ENCODE data around the gene RFX2. TPM values are rescaled to one million over a fixed set of nuclear protein-coding genes. Genes with fewer than 3 reads are reported as not detected.

Gene RFX2
- total RNA-seq, 1 experiment from 2014 or later, result 2.9 TPM

DNA sequence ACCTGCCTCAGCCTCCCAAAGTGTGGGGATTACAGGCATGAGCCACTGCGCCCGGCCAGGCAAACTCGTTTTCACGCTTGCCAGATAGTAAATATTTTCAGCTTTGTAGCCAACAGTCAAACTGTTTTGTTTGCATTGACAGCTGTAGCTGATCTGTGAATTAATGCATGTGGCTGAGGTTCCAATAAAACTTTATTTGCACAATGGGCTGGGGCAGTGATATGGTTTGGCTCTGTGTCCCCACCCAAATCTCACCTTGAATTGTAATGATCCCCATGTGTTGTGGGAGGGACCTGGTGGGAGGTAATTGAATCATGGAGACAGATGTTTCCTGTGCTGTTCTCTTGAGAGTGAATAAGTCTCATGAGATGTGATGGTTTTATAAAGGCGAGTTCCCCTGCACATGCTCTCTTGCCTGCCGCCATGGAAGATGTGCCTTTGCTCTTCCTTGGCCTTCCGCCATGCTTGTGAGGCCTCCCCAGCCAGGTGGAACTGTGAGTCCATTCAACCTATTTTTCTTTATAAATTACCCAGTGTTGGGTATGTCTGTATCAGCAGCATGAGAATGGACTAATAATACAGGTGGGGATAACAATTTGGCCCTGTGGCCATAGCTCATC, 110.0 kb downstream of the RFX2 start:
- no peak for DNase-seq

DNA sequence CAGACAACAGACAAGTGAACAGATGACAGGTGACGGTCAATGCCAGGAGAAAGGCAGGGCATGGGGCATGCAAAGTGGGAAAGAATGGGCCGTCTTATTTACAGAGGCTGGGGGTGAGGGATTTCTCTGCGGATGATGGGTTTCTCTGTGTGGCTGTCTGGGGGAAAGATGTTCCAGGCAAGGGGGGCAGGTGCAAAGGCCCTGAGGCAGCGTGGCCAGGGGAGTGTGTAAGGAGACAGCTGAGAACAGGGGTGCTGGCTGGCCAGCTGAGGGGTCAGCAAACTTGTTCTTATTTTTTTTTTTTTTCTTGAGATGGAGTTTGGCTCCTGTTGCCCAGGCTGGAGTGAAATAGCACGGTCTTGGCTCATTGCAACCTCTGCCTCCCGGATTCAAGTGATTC, 110.6 kb downstream of the RFX2 start:
- Histone ChIP-seq H3K4me3 (ENCODE audit: insufficient read depth, low read depth, low read length) (no peak overlapping the region), H3K36me3 (replicated peaks; ENCODE audit: control insufficient read depth, insufficient read depth, low read length) (no peaks in the 10 kb centered on the region), H3K27me3 (ENCODE audit: control insufficient read depth, insufficient read depth, low read length) (no peaks in the 10 kb centered on the region)
- DNase-seq, result no peak

More for the DNA sequence above, 110.0 kb downstream of the RFX2 start:
- Histone ChIP-seq H3K36me3 (replicated peaks; ENCODE audit: control insufficient read depth, insufficient read depth, low read length) (no peaks in the 10 kb centered on the region), H3K4me3 (ENCODE audit: insufficient read depth, low read depth, low read length) (no peak overlapping the region), H3K27me3 (ENCODE audit: control insufficient read depth, insufficient read depth, low read length) (no peaks in the 10 kb centered on the region)

DNA sequence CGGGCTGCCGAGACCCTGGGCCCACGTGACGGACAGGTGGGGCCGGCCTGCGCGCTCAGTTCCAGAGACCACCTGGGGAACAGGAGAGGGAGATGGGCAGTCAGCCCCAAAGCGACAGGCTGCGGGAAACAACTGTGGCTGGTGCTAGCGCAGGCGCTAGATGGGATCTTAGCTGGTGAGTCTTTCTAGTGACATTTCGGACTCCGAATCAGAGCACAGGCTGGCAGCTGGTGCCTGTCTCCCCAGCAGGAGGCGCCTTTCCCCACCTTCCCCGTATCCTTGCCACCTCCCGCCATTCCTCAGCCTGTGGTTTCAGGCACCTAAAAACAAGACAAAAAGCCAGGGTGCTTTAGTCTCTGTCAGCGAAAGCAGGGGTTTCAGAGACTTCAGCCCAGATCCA, 112.9 kb downstream of the RFX2 start:
- Histone ChIP-seq H3K36me3 (replicated peaks; ENCODE audit: control insufficient read depth, insufficient read depth, low read length) (no peaks in the 10 kb centered on the region), H3K27me3 (ENCODE audit: control insufficient read depth, insufficient read depth, low read length) (no peaks in the 10 kb centered on the region), H3K4me3 (ENCODE audit: insufficient read depth, low read depth, low read length) (no peak overlapping the region)
- peak; percentile 83 for DNase-seq

DNA sequence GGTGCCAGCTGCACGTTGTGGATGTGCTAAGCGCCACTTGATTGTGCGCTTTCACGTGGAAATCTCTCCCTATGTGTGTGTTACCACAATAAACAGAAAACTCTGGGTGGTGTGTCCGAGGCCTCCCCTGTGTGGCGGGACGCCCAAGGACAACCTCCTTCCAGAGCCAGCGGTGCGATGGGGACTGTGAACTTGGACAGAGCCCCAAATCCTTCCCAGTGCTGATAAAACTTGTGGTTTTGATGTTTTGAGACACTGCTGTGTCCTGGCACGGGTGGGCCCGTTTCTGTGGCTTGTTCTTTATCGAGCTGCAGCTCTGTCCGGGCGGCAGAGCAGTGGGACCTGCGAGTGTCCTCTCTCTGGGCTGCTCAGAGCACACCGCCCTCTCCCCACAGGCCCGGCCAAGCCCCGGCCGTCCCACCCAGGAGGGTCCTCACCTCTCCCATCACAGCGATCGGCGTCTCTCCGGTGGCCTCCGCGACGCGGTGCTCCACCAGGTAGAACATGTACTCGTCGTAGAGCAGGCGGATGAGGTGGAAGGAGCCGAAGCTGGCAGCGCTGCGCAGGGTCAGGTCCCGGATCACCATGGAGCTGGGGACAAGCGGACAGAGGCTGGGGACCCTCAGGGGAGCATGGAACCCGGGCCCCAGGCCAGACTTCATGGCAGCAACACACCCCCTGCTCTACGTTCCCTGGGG, 113.5 kb downstream of the RFX2 start:
- Histone ChIP-seq H3K4me3 (ENCODE audit: insufficient read depth, low read depth, low read length) (no peak overlapping the region), H3K36me3 (replicated peaks; ENCODE audit: control insufficient read depth, insufficient read depth, low read length) (no peaks in the 10 kb centered on the region), H3K27me3 (ENCODE audit: control insufficient read depth, insufficient read depth, low read length) (no peaks in the 10 kb centered on the region)
- DNase-seq, result no peak

DNA sequence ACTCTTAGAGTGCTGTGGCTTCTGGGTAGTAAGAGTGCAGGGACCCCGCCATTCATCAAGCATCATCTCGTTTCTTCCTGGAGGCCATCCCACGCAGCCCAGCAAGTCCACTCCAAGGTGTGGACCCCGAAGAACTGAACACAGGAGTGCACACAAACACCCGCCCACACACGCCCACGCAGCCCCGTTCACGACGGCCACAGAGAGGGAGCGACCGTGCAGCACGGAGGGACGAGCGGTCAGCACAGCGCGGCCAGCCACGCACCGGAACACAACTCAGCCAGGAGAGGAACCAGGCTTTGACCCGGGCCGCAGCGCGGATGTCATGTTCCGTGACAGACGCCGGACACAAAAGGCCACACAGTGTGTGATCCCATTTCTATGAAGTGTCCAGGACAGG, 114.2 kb downstream of the RFX2 start:
- Histone ChIP-seq H3K36me3 (replicated peaks; ENCODE audit: control insufficient read depth, insufficient read depth, low read length) (no peaks in the 10 kb centered on the region), H3K4me3 (ENCODE audit: insufficient read depth, low read depth, low read length) (no peak overlapping the region), H3K27me3 (ENCODE audit: control insufficient read depth, insufficient read depth, low read length) (no peaks in the 10 kb centered on the region)
- DNase-seq, result no peak

DNA sequence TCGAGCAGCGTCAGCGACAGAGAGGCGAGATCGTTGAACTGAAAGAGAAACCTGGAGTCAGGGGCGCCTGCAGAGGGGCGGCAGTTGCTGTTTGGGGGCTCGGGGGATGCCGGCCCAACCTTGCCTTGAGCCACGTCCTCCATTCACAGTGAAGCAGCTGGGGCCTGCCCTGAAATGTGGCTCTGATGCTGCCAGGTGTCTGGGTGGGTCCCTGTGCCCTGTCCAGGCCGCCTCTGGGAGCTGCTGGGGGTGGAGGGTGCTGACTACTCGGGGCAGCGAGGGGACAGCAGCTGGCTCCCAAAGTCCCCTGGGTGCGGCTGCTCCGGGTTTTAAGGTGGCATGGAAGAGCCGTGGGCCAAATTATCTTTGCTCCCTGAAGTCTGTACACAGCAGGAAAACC, 114.7 kb downstream of the RFX2 start:
- no peaks in the 10 kb centered on the region for H3K27me3 ChIP-seq (ENCODE audit: control insufficient read depth, insufficient read depth, low read length)
- no peak overlapping the region for H3K4me3 ChIP-seq (ENCODE audit: insufficient read depth, low read depth, low read length)
- no peaks in the 10 kb centered on the region for H3K36me3 ChIP-seq (replicated peaks; ENCODE audit: control insufficient read depth, insufficient read depth, low read length)
- no peak for DNase-seq

DNA sequence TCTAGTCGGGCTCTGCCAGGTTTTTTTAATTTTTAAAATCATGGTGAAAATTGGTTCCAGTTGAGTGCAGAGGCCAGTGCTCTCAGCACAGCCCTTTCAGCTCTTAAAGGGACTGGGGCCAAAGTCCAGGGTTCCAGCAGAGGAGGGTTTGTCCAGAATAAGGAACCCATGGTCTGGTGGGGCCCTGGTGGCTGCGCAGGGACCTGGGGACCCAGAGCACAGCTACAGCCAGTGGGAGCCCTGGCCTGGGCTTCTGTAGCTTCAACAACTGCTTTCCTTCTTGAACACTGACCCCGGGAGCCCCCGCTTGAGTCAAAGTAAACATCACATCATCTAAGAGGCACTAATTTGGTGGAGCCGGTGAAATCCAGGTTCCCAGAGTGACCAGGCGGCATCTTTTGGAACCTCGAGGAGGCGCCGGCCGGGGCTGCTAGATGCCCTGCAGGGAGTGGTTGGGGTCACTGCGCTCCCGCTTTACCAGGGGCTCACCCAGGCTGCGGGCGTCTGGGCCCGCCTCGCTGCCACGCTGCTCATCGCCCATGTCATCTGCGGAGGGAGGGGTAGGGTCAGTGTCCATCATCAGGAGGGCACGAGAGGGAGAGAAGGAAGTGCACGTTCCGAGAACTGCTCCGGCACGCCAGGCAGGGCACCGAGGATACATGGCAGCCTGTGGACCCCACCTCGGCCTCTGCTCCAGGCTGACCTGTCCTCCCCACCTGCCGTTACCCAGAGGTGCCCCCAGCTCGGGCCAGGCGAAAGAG, 115.7 kb downstream of the RFX2 start:
- Histone ChIP-seq H3K36me3 (replicated peaks; ENCODE audit: control insufficient read depth, insufficient read depth, low read length) (no peaks in the 10 kb centered on the region), H3K27me3 (ENCODE audit: control insufficient read depth, insufficient read depth, low read length) (no peaks in the 10 kb centered on the region), H3K4me3 (ENCODE audit: insufficient read depth, low read depth, low read length) (no peak overlapping the region)
- peak; percentile 46 for DNase-seq

DNA sequence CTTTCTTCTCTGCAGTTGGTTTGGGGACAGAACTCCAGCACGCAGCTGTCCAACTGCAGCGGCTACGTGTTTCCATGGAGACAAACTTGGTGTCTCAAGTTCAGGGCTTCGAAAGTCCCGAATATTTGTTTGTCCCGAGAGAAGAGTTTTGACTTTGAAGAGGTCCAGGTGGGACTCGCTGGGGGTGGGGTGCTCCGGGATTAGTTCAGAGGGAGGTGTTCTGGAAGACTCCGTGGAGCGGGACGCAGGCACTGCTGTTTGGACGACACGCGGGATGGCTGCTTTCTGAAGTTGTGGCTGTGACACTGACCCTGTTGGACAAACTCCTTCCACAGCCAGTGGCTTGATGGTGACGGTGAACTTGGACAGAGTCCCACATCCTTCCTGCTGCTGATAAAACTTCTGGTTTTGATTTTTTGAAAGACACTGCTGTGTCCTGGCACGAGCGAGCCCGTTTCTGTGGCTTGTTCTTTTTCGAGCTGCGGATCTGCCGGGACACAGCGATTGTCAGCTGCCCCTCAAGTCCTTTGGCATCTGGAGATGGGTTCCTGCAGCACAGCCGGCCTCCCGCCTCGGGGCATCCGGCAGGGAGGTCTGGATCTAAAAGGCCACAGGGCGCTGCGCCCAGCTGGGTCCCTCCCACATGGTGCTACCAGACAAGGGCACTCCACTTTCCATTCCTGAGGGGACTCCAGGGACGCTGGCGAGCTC, 116.5 kb downstream of the RFX2 start:
- peak; percentile 51 for DNase-seq
- Histone ChIP-seq H3K4me3 (ENCODE audit: insufficient read depth, low read depth, low read length) (no peak overlapping the region), H3K36me3 (replicated peaks; ENCODE audit: control insufficient read depth, insufficient read depth, low read length) (no peaks in the 10 kb centered on the region), H3K27me3 (ENCODE audit: control insufficient read depth, insufficient read depth, low read length) (no peaks in the 10 kb centered on the region)

DNA sequence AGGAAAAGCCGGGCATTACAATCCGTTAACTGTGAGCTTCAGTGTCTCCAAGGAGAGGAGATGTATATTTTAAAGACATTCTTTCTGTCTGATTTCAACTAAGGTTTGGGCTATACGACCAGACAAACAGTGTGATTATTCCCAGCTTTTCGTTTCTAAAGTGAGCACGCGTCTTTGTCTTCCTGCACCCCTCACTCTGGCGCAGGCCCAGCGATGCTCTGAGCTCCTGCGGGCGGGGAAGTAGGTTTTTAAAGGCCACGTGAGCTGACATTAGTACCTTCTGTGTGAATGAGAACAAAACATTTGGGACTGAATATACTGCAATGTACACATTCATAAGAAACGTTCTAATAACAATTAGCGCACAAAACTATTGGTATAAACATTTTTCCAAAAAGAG, 117.1 kb downstream of the RFX2 start:
- Histone ChIP-seq H3K4me3 (ENCODE audit: insufficient read depth, low read depth, low read length) (no peak overlapping the region), H3K27me3 (ENCODE audit: control insufficient read depth, insufficient read depth, low read length) (no peaks in the 10 kb centered on the region), H3K36me3 (replicated peaks; ENCODE audit: control insufficient read depth, insufficient read depth, low read length) (no peaks in the 10 kb centered on the region)
- no peak for DNase-seq

DNA sequence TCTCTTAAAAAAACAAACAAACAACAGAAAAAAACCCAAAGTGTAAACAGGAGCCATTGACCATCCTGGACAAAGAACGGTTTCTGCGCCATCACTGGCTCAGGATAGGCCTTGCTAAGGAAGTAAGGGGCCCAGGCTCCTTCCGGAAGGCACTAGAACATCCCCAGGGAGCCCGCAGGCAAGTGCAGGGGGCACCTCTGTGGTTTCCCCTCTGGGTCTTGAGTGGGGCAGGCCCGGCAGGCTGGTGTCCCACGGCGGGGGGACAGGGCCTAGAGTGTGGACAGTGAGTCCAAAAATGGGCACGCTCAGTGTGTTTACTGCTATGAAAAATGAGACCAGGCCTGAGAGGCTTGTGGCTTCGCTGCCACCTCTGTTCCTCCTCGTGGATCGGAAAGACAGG, 117.5 kb downstream of the RFX2 start:
- H3K27me3 ChIP-seq (ENCODE audit: control insufficient read depth, insufficient read depth, low read length), result no peaks in the 10 kb centered on the region
- H3K36me3 ChIP-seq (replicated peaks; ENCODE audit: control insufficient read depth, insufficient read depth, low read length), result no peaks in the 10 kb centered on the region
- no peak overlapping the region for H3K4me3 ChIP-seq (ENCODE audit: insufficient read depth, low read depth, low read length)
- no peak for DNase-seq

DNA sequence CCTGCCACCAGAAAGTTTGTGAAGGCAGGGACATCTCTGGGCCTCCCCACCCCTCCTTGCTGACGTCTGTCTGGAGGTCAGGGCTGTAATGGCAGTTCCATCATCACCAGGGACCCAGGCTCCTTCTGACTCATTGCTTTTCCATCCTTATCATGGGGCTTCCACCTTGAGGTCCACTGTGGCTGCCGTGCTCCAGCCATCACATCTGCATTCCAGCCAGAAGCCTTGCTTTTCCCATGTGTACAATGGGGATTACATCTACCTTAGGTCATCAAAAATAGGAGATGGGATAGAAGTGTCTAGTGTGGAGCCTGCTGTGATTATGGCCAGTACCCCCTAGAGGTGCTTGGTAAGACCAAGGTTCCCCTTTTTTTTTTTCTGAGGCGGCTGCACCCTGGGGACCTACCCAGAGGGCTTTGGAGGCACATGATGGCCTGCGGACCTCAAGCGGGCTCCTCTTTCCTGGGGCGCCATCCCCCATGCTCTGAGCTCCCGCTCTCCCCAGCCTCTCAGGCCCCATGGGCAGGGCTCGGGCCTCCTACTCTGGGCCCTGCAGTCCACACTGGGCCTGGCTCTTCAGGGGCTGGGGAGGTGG, 119.0 kb downstream of the RFX2 start:
- Histone ChIP-seq H3K4me3 (ENCODE audit: insufficient read depth, low read depth, low read length) (no peak overlapping the region), H3K27me3 (ENCODE audit: control insufficient read depth, insufficient read depth, low read length) (no peaks in the 10 kb centered on the region; the same call in 1 of the 2 replicates), H3K36me3 (replicated peaks; ENCODE audit: control insufficient read depth, insufficient read depth, low read length) (no peaks in the 10 kb centered on the region)

DNA sequence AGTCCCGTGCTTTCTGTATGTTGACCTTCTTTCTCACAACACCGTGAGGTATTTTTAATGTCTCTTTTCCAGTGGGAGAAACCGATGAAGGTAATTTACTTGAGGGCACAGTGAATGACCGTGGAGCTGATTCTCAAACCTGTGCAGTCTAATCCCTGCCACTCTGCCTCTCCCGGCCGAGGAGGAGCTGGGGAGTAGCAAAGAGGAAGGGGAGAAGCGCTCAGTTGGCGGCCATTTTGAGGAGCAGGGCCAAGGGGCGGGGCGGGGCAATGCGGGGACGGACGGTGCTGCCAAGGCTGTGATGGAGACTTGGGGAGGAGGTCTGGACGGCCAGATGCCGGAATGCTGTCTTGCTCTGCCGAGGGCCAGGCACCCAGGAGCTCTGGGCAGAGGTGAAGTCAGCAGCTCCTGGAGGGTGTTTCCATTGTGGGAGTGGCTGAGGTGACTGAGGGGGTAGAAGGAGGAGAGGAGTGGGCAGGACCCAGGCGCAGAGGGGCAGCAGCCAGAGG, 120.0 kb downstream of the RFX2 start:
- H3K36me3 ChIP-seq (replicated peaks; ENCODE audit: control insufficient read depth, insufficient read depth, low read length), result no peaks in the 10 kb centered on the region
- no peaks in the 10 kb centered on the region; the same call in 1 of the 2 replicates for H3K27me3 ChIP-seq (ENCODE audit: control insufficient read depth, insufficient read depth, low read length)
- peak overlapping the region; percentile 7; the same call in 1 of the 2 replicates for H3K4me3 ChIP-seq (ENCODE audit: insufficient read depth, low read depth, low read length)
- DNase-seq, result peak; percentile 94

More for the DNA sequence above, 119.0 kb downstream of the RFX2 start:
- no peak for DNase-seq

DNA sequence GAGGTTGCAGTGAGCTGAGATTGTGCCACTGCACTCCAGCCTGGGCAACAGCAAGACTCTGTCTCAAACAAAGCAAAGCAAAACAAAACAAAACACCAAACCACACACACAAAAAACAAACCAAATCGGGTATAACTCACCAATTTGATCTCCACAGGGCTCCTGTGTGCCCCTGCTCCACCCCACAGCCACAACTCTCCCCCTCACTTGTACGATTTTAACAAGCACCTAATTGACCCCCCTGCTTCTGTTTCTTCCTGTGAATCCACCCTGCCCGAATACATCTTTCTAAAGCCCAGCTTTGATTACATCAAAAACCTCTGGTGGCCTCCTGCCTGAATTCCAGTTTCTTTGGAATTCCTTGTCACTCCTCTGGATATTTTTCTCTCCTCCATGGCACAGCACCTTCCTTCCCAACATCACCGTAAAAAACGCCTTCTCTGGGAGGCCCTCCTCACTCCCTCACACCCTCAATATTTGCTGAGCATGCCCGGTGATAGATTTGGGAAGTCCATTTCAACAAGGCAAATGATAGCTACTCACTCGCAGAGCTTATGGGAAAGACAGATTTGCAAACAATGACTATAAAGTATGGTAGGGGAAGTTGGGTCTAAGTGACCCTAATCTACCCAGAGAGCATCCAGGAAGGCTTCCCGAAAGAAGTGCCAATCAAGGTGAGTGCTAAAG, 120.8 kb downstream of the RFX2 start:
- no peak for DNase-seq
- H3K4me3 ChIP-seq (ENCODE audit: insufficient read depth, low read depth, low read length), result no peak overlapping the region
- H3K36me3 ChIP-seq (replicated peaks; ENCODE audit: control insufficient read depth, insufficient read depth, low read length), result no peaks in the 10 kb centered on the region
- H3K27me3 ChIP-seq (ENCODE audit: control insufficient read depth, insufficient read depth, low read length), result no peaks in the 10 kb centered on the region; the same call in 1 of the 2 replicates
